ENCODE measurements around the gene IQGAP2.
A peak's percentile ranks its signal among the peaks of the same experiment; 100 is the strongest.

The IQGAP2 gene

DNA sequence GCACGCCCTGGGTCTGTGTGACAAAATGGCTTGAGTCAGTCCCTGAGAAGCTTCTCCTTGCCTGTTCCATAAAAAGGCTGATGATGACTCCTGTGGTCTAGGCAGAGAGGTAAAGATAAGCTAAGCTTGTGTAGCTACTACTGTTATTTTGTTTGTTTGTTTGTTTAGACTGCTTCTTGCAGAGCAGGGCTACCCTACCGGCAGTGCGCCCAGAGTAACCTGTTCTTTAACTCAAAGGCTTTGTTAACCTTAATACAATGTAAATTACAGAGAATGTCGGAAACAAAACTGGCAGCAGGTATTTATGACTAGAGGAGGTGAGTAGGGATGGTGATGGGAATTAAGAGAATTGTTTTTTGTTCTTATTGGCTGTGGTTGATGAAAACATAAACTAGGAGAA is 132.5 kb downstream of the IQGAP2 start:
- no peaks in the 10 kb centered on the region for H3K36me3 ChIP-seq (ENCODE audit: insufficient read depth, low read length)
- H3K4me1 ChIP-seq (ENCODE audit: insufficient read depth, low read length), result no peaks in the 10 kb centered on the region
- no peaks in the 10 kb centered on the region for H3K27me3 ChIP-seq (ENCODE audit: control insufficient read depth in 1 of 2, insufficient read depth in 2 of 2, low read length in 2 of 2)
- H3K4me3 ChIP-seq (ENCODE audit: low read depth in 1 of 2, low read length in 2 of 2), result no peak overlapping the region
- H3K9me3 ChIP-seq (ENCODE audit: low read length), result no peaks in the 10 kb centered on the region
- H3K9ac ChIP-seq (ENCODE audit: low read length), result no peak overlapping the region
- H3K27ac ChIP-seq (ENCODE audit: low read depth, low read length), result no peak overlapping the region

DNA sequence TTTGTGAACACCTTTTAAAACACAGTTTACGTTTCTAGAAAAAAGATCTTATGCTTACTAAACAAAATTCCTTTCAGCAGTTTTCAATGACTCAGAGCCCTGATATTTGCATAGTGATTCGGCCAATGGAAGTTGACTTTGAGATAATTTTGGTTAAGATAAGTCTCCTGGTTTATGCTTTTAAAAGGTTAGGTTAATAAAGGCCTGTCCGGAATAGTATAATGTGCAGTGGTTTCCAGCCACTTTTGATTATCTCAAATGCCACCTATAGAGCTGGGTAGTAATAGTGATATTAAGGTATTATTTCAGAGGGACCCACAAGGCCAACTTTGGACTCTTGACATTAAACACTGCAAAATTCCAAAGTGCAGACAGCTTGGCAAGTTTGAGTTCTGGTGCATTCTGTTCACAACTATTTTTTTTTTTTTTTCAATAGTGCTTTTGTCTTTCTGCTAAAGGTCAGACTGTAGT is 134.0 kb downstream of the IQGAP2 start:
- no peak overlapping the region for H3K4me3 ChIP-seq (ENCODE audit: low read depth in 1 of 2, low read length in 2 of 2)
- H3K36me3 ChIP-seq (ENCODE audit: insufficient read depth, low read length), result no peaks in the 10 kb centered on the region
- no peak overlapping the region for H3K9ac ChIP-seq (ENCODE audit: low read length)
- no peaks in the 10 kb centered on the region for H3K4me1 ChIP-seq (ENCODE audit: insufficient read depth, low read length)
- no peak overlapping the region for H3K27ac ChIP-seq (ENCODE audit: low read depth, low read length)
- no peaks in the 10 kb centered on the region for H3K9me3 ChIP-seq (ENCODE audit: low read length)
- no peaks in the 10 kb centered on the region for H3K27me3 ChIP-seq (ENCODE audit: control insufficient read depth in 1 of 2, insufficient read depth in 2 of 2, low read length in 2 of 2)

DNA sequence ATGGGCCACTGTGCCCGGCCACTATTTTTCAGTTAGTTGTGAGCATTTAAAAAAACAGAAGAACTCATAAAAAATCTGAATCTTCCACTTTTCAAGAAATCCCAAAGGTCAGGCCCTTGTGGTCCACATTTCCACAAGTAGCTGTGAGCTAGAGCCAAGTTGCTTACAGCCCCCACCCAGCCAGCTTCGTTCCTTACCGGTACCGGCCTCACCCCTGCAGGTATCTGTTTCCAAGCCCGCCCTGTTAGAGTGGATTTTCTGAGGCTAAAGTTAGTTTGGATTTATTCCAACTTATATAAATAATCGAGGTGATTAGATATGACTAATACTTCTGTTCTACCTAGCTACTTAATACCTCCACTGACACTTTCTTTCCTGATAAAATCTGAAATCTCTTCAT is 139.2 kb downstream of the IQGAP2 start:
- Histone ChIP-seq H3K27ac (ENCODE audit: low read depth, low read length) (no peak overlapping the region), H3K4me3 (ENCODE audit: low read depth in 1 of 2, low read length in 2 of 2) (no peak overlapping the region), H3K9ac (ENCODE audit: low read length) (no peak overlapping the region), H3K27me3 (ENCODE audit: control insufficient read depth in 1 of 2, insufficient read depth in 2 of 2, low read length in 2 of 2) (no peaks in the 10 kb centered on the region), H3K36me3 (ENCODE audit: insufficient read depth, low read length) (no peaks in the 10 kb centered on the region), H3K9me3 (ENCODE audit: low read length) (no peaks in the 10 kb centered on the region), H3K4me1 (ENCODE audit: insufficient read depth, low read length) (no peaks in the 10 kb centered on the region)

DNA sequence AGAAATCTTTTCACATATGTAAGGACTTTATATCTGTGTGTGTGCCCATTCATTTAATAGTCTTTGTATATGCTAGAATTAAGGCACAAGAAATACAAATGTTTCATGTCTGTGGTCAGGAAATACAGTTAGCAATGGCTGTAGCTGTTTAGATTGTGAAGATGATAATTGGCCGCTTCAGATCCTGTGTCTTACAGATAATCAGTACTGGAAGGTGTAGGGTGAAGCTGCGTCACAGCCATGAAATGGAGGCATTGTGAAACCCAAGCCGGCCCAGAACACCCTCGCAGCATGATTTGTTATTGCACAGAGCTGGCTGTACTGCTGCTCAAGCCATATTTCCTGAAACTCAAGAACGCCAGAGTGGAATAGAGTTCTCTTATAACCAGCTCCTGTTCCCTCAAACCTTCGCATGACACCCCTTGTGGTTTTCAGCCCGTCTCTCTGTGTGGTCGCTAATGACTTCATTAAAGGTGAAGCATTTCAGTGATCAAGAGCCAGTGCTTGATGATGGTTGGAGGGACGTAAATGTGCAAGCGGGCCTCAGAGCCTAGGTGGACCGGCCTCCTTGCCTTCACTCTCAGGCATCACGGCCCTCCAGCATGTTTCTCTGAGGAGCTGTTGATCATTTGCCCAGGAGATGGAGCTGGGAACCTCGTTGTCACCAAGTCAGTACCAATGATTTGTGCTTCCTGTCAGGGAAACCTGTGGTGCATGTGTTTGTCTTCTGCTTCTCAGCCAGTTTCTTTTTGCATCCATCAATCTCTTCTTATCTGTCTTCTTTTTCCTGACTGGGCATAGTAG is 140.0 kb downstream of the IQGAP2 start:
- Histone ChIP-seq H3K4me1 (ENCODE audit: insufficient read depth, low read length) (no peaks in the 10 kb centered on the region), H3K4me3 (ENCODE audit: low read depth in 1 of 2, low read length in 2 of 2) (no peak overlapping the region), H3K36me3 (ENCODE audit: insufficient read depth, low read length) (no peaks in the 10 kb centered on the region), H3K9ac (ENCODE audit: low read length) (no peak overlapping the region), H3K9me3 (ENCODE audit: low read length) (no peaks in the 10 kb centered on the region), H3K27ac (ENCODE audit: low read depth, low read length) (no peak overlapping the region), H3K27me3 (ENCODE audit: control insufficient read depth in 1 of 2, insufficient read depth in 2 of 2, low read length in 2 of 2) (no peaks in the 10 kb centered on the region)

DNA sequence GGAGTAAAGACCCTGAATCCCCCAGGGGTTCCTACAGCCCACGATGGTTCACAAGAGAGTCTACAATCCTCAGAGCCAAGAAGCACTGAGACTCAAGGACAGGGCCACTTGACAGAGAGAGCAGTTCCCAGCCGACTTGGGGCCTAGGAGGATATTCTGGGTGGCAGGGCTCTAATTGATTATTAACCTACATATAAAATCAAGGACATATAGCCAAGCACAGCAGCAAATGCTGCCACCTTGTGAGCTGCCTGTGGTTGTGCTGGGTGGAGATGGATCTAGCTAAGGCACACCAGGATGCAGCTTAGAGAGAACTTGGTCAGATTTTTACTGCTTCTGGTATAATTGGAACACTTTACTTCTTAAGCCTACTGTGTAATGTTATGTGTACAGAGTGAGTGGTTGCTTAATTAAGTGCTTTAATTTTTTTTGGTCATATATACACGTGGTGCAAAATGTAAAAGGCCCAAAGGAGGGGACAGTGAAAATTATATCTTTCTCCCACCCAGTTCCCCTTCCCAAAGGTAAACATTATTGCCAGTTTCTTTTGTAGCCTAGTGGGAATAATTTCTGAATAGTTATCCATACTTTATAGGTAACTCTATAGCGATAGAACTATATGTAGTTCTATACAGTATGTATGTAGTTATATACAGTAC is 141.3 kb downstream of the IQGAP2 start:
- Histone ChIP-seq H3K4me3 (ENCODE audit: low read depth in 1 of 2, low read length in 2 of 2) (no peak overlapping the region), H3K4me1 (ENCODE audit: insufficient read depth, low read length) (peaks cover 4% of the 10 kb centered on the region), H3K27ac (ENCODE audit: low read depth, low read length) (no peak overlapping the region), H3K9ac (ENCODE audit: low read length) (no peak overlapping the region), H3K36me3 (ENCODE audit: insufficient read depth, low read length) (no peaks in the 10 kb centered on the region), H3K9me3 (ENCODE audit: low read length) (no peaks in the 10 kb centered on the region), H3K27me3 (ENCODE audit: control insufficient read depth in 1 of 2, insufficient read depth in 2 of 2, low read length in 2 of 2) (no peaks in the 10 kb centered on the region)

DNA sequence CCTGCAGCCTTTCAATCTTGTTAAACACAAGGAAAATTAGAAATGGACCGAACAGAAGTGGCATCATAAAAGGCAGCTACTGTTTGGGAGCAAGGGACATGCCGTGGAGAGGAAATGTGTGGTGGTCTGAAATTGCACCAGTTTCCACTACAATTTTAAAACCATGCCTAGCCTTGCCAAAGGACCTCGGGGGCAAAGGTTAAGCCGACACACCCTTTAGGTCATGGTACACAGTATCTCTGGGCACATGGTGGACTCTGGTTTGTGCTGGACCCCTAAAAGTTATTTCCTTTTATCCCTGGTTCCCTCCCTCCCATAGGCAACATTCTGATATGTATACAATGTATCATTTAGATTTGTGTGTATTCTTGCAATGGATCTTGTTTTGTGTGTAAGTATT is 142.1 kb downstream of the IQGAP2 start:
- Histone ChIP-seq H3K4me3 (ENCODE audit: low read depth in 1 of 2, low read length in 2 of 2) (no peak overlapping the region), H3K27me3 (ENCODE audit: control insufficient read depth in 1 of 2, insufficient read depth in 2 of 2, low read length in 2 of 2) (no peaks in the 10 kb centered on the region), H3K9me3 (ENCODE audit: low read length) (no peaks in the 10 kb centered on the region), H3K36me3 (ENCODE audit: insufficient read depth, low read length) (no peaks in the 10 kb centered on the region), H3K9ac (ENCODE audit: low read length) (no peak overlapping the region), H3K4me1 (ENCODE audit: insufficient read depth, low read length) (peaks cover 4% of the 10 kb centered on the region), H3K27ac (ENCODE audit: low read depth, low read length) (no peak overlapping the region)

DNA sequence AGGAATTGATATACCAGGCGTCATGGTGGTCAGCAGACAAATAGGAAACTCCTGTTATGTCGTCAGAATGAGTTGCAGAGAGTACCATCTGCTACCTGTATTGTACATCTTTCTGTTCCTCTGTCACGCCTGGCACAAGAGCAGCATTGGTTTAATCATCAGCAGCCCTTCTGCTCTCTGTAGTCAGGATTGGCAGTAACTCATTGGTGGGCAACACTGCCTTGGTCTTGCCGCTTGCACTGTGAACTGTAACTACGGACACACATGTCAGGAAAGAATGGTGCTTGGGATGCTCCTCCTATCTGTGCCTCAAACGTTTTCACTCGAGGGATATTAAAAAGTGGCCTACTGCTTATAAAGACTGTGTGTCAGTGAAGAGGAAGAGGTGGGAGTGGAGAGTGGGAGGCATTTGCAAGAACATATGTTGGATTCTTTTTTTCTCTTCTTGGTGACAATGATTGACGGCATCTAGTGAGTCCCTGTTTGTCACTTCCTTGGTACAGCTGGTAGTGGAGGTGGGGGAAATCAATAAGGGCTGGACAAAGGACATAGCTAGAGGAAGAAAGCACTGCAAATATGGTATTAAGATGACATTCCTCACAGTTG is 143.5 kb downstream of the IQGAP2 start:
- H3K9ac ChIP-seq (ENCODE audit: low read length), result no peak overlapping the region
- no peaks in the 10 kb centered on the region for H3K9me3 ChIP-seq (ENCODE audit: low read length)
- H3K36me3 ChIP-seq (ENCODE audit: insufficient read depth, low read length), result no peaks in the 10 kb centered on the region
- H3K27ac ChIP-seq (ENCODE audit: low read depth, low read length), result no peak overlapping the region
- peaks cover 4% of the 10 kb centered on the region for H3K4me1 ChIP-seq (ENCODE audit: insufficient read depth, low read length)
- H3K27me3 ChIP-seq (ENCODE audit: control insufficient read depth in 1 of 2, insufficient read depth in 2 of 2, low read length in 2 of 2), result no peaks in the 10 kb centered on the region
- no peak overlapping the region for H3K4me3 ChIP-seq (ENCODE audit: low read depth in 1 of 2, low read length in 2 of 2)

DNA sequence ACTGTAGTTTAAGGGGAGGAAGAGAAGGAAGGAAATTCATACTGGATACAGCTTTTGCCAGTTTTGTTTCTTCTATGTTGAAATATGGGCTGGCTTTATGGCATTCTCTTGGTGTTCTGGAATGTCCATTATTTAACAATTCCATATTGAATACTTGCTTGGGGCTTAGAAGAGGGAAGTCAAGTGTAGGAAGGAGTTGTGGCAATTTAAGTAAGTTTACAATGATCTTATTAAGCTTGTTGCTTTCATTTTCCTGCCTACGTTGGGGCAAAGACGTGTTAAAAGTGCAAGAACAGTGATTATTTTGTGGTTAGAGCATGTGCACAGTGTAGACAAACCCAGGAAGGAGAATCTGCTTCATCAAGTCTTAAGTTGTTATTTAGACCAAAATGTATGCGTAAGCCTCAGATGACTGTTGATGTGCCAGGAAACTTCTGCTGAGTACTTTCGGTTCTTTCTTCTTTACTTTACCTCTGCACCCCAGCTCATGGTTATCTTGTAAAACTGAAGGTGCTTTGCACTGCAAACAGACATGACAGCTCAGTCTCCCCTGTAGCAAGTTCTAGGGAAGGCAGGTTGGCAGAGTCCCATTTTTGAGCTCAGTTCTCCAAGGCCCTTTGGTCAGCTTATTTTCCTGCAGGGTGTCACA is 144.3 kb downstream of the IQGAP2 start:
- Histone ChIP-seq H3K9ac (ENCODE audit: low read length) (no peak overlapping the region), H3K9me3 (ENCODE audit: low read length) (no peaks in the 10 kb centered on the region), H3K36me3 (ENCODE audit: insufficient read depth, low read length) (no peaks in the 10 kb centered on the region), H3K4me1 (ENCODE audit: insufficient read depth, low read length) (peaks cover 4% of the 10 kb centered on the region), H3K27me3 (ENCODE audit: control insufficient read depth in 1 of 2, insufficient read depth in 2 of 2, low read length in 2 of 2) (no peaks in the 10 kb centered on the region), H3K4me3 (ENCODE audit: low read depth in 1 of 2, low read length in 2 of 2) (peak overlapping the region in 1 of 2 donors; percentile 13), H3K27ac (ENCODE audit: low read depth, low read length) (no peak overlapping the region)

DNA sequence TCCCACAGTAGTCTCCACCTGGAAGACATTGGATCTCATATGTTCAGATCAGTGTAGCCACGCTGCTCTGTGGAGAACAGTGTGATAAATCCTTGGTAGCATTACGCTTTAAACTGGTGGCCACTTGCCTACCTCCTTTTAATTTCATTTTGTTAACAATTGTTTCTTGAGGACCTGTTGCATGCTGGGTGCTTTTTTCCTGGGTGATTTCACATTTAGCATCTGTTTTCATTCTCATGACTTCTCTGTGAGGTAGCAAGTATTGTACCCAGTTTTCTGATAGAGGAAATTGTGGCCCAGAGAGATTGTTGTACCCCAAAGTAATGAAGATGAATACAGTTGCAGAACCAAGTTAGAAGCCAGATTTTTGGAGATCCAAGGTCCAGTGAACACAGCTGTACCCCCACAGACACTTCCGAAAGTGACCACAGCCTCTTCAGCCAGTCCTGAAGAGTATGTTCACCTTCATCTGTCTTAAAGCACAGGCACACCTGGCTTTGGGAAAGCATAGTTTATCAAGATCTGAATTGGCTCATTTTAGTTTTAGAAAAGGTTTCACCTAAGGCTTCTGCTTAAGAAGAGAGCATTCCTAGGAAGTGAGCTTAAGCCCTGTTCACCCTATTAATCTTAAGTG is 144.9 kb downstream of the IQGAP2 start:
- Histone ChIP-seq H3K4me1 (ENCODE audit: insufficient read depth, low read length) (peaks cover 4% of the 10 kb centered on the region), H3K9ac (ENCODE audit: low read length) (no peak overlapping the region)

DNA sequence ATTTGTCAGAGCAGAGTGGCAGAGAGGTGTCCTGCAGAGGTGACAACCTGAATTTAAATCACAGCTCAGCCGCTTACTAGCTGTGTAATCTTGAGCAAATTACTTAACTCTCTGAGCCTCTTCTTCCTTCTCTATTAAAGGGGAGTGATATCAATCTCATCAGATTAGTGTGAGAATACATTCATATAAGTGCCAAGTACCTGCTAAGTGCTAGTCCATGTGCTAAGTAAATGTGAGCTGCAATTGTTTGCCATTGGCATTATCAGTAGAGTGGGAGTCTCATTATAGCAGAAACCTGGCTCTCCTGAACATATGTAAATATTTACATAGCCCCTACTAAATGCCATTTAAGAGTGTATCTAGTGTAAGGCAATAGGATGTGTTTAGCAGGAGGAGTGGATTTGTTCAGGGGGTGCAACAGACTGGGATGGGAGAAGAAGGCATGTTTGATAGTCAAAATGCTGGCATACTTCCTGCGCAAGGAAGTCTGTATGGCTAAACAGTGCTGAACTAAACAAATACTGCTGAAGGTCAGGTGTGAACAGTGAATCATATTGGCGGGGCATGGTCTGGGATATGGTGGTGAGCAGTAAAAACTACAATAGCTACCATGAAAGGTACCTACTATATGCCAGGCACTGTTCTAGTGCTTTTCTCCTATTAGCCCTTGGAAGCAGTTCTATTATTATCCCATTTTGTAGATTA is 145.6 kb downstream of the IQGAP2 start:
- H3K36me3 ChIP-seq (ENCODE audit: insufficient read depth, low read length), result no peaks in the 10 kb centered on the region
- H3K27ac ChIP-seq (ENCODE audit: low read depth, low read length), result no peak overlapping the region
- peaks cover 4% of the 10 kb centered on the region for H3K4me1 ChIP-seq (ENCODE audit: insufficient read depth, low read length)
- no peaks in the 10 kb centered on the region for H3K9me3 ChIP-seq (ENCODE audit: low read length)
- no peak overlapping the region for H3K9ac ChIP-seq (ENCODE audit: low read length)
- H3K4me3 ChIP-seq (ENCODE audit: low read depth in 1 of 2, low read length in 2 of 2), result no peak overlapping the region
- H3K27me3 ChIP-seq (ENCODE audit: control insufficient read depth in 1 of 2, insufficient read depth in 2 of 2, low read length in 2 of 2), result no peaks in the 10 kb centered on the region

More for the DNA sequence above, 144.9 kb downstream of the IQGAP2 start:
- Histone ChIP-seq H3K36me3 (ENCODE audit: insufficient read depth, low read length) (no peaks in the 10 kb centered on the region), H3K27ac (ENCODE audit: low read depth, low read length) (no peak overlapping the region), H3K9me3 (ENCODE audit: low read length) (no peaks in the 10 kb centered on the region), H3K27me3 (ENCODE audit: control insufficient read depth in 1 of 2, insufficient read depth in 2 of 2, low read length in 2 of 2) (no peaks in the 10 kb centered on the region), H3K4me3 (ENCODE audit: low read depth in 1 of 2, low read length in 2 of 2) (peak overlapping the region in 1 of 2 donors; percentile 13)
